Skeletal muscle satellite cell (primary cell): ENCODE results near the gene PPY.

ENCODE experiments used
- H3K27me3 ChIP-seq: 2 replicates; pipeline ENCODE4 v1.7.0; 2013; ENCODE audit warnings: low read length; ENCODE audit not compliant: control insufficient read depth, insufficient read depth
- H3K36me3 ChIP-seq: 2 replicates; pipeline ENCODE4 v1.7.0; 2013; ENCODE audit warnings: mild to moderate bottlenecking, control low read depth, low read length; ENCODE audit not compliant: insufficient read depth
- H3K4me1 ChIP-seq: 2 replicates; pipeline ENCODE4 v1.7.0; 2013; ENCODE audit warnings: low read length; ENCODE audit not compliant: control insufficient read depth, insufficient read depth
- H3K4me2 ChIP-seq: 2 replicates; pipeline ENCODE4 v1.7.0; 2013; ENCODE audit warnings: mild to moderate bottlenecking, low read length
- H3K4me3 ChIP-seq: 2 replicates; pipeline ENCODE4 v1.7.0; 2013; ENCODE audit warnings: low read length
- H3K9ac ChIP-seq: 2 replicates; pipeline ENCODE4 v1.7.0; 2013; ENCODE audit warnings: mild to moderate bottlenecking, low read depth, low read length, moderate library complexity
- H3K9me3 ChIP-seq: replicated peaks from 2 replicates; pipeline ENCODE4 v1.7.0; 2013; ENCODE audit warnings: mild to moderate bottlenecking, control low read depth, low read length

The PPY gene

DNA sequence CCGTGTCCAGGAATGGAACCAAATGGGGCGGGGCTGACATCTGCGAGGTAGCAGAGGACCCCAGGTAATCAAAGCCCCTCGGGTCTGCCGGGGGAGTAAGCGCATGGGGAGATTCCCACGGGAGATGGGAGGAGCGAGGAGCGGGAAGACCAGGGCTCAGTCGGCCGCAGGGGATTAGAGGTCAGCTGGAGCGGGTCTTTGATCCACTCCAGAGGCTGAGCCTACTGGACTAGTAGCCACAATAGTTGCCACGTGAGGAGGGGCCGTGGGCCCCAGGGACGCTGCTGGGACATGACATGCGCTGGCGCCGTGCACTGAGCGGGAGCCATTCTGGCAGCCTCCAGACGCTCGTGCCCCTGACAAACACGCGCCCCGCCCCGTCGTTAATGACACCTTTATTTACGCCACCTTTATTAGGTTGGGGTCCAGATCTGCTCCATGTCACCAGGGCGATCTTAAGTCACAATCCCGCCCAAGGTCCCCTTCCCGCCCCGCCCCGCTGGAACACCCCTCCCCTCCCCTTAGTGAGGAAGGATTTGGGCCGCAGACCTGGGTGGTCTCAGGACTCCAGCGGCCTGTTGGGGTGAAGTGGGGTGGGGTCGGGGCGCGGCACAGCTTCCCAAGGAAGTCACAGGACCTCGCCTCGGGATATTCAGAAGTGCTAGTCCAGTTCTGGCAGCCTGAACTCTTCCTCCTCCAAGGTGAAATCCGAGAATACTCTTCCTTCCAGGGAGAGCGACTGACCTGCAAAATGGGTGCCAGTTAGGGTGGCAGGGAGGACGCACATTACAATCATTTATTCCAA, 15.0 kb downstream of the PPY start:
- Histone ChIP-seq H3K36me3 (no peaks in the 10 kb centered on the region), H3K4me2 (peak overlapping the region; percentile 71), H3K9me3 (no peaks in the 10 kb centered on the region), H3K4me1 (peaks cover 4% of the 10 kb centered on the region), H3K4me3 (no peak overlapping the region), H3K9ac (no peak overlapping the region), H3K27me3 (peaks cover 78% of the 10 kb centered on the region)

DNA sequence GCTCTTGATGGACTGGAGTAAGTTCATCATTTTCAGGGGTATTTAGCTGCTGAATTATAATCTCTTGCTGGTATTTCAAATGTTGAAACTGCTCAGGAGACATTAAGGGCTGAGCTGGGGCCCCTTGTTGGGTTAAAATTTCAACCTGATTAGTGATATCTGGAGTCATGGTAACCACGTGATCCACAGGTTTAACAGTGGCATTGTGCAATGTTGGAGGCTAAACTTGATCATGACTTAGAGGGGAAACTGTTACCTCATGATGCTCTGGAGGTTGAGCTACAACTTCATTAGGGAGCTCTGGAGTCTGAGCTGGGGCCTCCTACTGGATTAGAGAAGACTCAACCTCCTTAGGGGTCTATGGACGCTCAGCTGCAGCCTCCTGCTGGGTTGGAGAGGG, 17.7 kb downstream of the PPY start:
- Histone ChIP-seq H3K9me3 (no peaks in the 10 kb centered on the region), H3K27me3 (peaks cover 80% of the 10 kb centered on the region), H3K36me3 (no peaks in the 10 kb centered on the region), H3K4me1 (peaks cover 4% of the 10 kb centered on the region), H3K4me3 (no peak overlapping the region), H3K9ac (no peak overlapping the region), H3K4me2 (no peak overlapping the region)

DNA sequence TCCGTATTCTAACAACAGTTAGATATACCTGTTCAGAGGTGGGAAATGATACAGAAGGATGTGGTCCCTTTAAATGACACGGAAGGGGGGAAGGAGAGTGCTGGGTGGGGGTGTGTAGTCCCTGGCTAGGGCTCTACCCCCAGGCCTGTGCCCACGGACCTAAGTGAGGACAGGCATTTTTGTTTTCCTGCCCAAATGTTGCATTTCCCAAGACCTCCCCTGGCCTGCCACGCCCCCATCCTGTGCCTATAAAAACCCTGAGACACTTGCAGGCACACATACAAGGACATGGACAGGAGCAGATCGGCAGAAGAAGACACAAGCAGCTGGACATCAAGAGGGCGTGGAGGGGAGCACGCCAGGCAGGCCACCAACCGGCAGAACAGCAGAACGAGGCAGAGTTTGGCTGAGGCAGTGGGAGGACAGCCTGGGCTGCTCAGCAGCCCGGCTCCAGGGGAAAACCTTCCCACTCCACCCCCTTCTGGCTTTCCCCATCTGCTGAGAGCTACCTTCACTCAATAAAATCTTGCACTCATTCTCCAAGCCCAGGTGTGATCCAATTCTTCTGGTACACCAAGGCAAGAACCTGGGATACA, 21.7 kb downstream of the PPY start:
- H3K4me1 ChIP-seq = no peaks in the 10 kb centered on the region
- no peaks in the 10 kb centered on the region for H3K36me3 ChIP-seq
- H3K4me2 ChIP-seq = no peak overlapping the region
- H3K9me3 ChIP-seq = no peaks in the 10 kb centered on the region
- H3K27me3 ChIP-seq = peaks cover 80% of the 10 kb centered on the region
- no peak overlapping the region for H3K9ac ChIP-seq
- H3K4me3 ChIP-seq = no peak overlapping the region

DNA sequence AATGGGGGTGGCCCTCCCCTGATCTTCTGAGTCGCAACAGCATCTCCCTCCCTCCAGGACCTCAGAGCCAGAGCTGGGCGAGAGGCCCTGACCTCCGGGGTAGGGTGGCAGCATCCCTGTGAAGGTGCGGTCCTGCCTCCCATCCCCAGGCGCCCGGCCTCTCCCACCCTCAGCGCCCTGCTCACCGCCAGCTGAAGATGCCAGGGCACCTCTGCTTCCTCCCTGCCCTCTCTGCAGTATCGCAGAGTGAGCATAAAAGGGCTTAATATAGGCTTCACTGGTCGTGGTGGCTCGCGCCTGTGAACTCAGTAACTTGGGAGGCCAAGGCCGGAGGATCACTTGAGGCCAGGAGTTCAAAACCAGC, 24.3 kb downstream of the PPY start:
- H3K4me2 ChIP-seq = no peak overlapping the region
- H3K9me3 ChIP-seq = no peaks in the 10 kb centered on the region
- H3K4me1 ChIP-seq = no peaks in the 10 kb centered on the region
- H3K27me3 ChIP-seq = peaks cover 75% of the 10 kb centered on the region
- H3K9ac ChIP-seq = no peak overlapping the region
- no peaks in the 10 kb centered on the region for H3K36me3 ChIP-seq
- H3K4me3 ChIP-seq = no peak overlapping the region

DNA sequence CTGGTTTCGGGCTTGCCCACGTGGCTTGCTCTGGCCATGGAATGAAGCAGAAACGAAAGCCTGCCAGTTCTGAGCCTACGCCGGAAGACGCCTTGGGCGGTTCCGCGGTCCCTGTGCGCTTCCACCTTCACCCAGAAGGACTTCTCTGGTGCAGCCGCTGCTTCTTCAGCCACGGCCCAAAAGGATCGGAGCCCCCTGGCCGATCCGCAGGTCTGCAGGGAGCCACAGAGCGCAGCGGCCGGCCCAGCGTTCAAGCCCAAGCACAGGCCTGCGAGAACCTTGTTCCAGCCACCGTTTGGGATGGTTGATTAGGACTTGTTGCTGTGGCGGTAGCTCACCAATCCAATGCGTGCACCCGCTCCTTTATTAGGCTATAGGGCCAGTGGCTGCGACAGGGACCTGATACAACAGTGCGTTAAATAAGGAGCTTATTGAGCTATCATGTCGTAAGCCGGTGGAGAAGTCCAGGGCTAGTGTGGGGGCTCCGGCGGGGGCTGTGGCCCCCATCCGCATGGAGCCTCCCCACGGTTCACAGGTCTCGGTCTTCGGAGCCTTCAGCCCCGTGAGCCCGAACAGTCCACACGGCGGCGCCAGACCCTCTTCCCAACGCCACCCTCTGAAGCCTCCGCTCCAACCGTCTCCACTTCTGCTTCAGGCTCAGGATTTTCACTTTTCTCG, 24.8 kb downstream of the PPY start:
- Histone ChIP-seq H3K9ac (no peak overlapping the region), H3K36me3 (no peaks in the 10 kb centered on the region), H3K27me3 (peaks cover 75% of the 10 kb centered on the region), H3K4me1 (no peaks in the 10 kb centered on the region), H3K9me3 (no peaks in the 10 kb centered on the region), H3K4me2 (no peak overlapping the region), H3K4me3 (no peak overlapping the region)

DNA sequence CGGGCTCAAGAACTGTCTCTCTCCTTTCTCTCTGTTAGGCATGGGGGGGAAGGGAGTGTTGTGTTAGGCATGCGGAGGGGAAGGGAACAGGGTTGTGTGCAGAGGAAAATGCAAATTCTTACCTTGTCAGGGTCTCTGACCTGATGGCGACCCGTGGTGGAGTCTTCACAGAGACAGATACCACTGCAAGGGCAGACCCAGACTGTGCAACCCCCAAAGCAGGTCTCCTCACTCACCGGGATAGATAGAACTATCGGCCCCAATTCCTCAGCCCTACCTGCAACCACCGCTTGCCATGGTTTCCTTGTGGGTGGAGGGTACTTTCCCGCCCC, 25.3 kb downstream of the PPY start:
- Histone ChIP-seq H3K9me3 (no peaks in the 10 kb centered on the region), H3K4me1 (no peaks in the 10 kb centered on the region), H3K4me2 (no peak overlapping the region), H3K27me3 (peaks cover 74% of the 10 kb centered on the region), H3K4me3 (no peak overlapping the region), H3K36me3 (no peaks in the 10 kb centered on the region), H3K9ac (no peak overlapping the region)

DNA sequence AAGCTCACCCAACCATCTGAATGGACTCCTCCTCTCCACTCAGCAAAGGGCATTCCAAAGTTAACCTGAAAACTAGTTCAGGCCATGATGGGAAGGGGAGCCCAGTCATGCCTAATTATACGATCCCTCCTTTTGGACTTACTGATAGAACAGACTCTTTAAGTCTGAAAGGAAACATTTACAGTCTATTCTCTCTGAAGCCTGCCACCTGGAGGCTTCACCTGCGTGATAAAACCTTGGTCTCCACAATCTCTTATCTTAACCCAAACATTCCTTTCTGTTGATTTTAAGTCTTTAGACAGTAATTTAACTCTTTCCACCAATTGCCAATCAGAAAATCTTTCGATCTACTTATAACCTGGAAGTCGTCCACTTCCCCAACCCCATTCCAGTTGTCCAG, 25.9 kb downstream of the PPY start:
- Histone ChIP-seq H3K9ac (no peak overlapping the region), H3K4me1 (no peaks in the 10 kb centered on the region), H3K36me3 (no peaks in the 10 kb centered on the region), H3K4me3 (no peak overlapping the region), H3K27me3 (peaks cover 80% of the 10 kb centered on the region), H3K9me3 (no peaks in the 10 kb centered on the region), H3K4me2 (no peak overlapping the region)

DNA sequence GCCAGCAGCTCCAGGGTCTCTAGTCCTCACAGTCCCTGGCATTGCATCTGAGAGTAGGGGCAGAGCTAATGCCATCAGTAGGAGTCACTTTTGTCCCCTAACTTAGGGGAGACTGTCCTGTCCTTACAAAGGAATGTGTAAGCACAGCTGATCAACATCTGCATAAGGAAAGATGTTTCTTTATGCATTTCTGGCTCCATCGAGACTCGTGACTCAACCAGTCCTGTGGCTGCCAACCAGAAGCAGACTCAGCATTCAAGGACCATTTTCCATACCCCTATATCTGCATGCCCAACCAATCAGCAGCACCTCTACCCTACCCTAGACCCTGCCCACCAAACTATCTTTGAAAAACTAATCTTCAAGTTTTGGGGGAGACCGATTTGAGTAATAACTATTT, 26.7 kb downstream of the PPY start:
- no peak overlapping the region for H3K4me2 ChIP-seq
- no peaks in the 10 kb centered on the region for H3K9me3 ChIP-seq
- no peak overlapping the region for H3K4me3 ChIP-seq
- H3K4me1 ChIP-seq = no peaks in the 10 kb centered on the region
- H3K9ac ChIP-seq = no peak overlapping the region
- no peaks in the 10 kb centered on the region for H3K36me3 ChIP-seq
- peaks cover 75% of the 10 kb centered on the region for H3K27me3 ChIP-seq

DNA sequence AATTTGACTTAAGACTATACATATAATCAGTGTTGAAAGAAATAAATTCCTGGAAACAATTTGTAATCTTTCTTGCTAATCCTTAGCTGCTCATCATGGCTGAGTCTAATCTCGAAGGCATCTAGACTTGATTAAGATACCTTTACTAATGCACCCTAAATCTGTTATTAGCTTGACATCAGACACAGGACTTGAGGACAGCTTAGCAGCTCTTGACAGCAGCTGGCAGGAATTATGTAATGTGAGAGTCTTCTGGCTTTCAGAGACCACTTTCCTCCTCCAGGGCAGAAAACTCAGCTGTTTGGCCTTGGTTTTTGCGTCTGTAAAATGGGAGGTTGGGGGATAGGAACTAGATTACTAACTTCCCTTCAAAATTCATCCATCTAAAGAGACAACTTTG, 27.8 kb downstream of the PPY start:
- Histone ChIP-seq H3K9me3 (no peaks in the 10 kb centered on the region), H3K36me3 (no peaks in the 10 kb centered on the region), H3K9ac (no peak overlapping the region), H3K27me3 (peaks cover 76% of the 10 kb centered on the region), H3K4me3 (no peak overlapping the region), H3K4me1 (no peaks in the 10 kb centered on the region), H3K4me2 (no peak overlapping the region)

DNA sequence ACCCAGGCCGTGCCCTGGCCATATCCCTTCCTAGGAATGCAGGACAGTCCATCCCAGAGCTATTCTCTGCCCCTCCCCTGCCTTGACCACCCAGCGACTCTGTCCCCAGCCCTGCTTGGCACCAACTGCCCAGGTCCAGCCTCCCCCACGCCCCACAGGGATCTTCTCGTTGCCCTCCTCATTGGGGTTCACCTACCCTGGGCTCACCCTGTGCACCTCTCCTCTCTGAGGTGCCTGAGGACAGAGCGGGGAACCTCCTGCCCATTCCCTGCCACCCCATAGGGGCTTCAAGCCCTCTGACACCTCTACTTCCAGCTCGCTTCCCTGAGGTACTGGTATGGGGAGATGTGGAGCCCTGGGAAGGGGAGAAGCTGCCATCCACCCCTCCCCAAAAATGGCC, 28.7 kb downstream of the PPY start:
- Histone ChIP-seq H3K36me3 (no peaks in the 10 kb centered on the region), H3K4me3 (no peak overlapping the region), H3K27me3 (peaks cover 70% of the 10 kb centered on the region), H3K4me2 (no peak overlapping the region), H3K9me3 (no peaks in the 10 kb centered on the region), H3K4me1 (no peaks in the 10 kb centered on the region), H3K9ac (no peak overlapping the region)

DNA sequence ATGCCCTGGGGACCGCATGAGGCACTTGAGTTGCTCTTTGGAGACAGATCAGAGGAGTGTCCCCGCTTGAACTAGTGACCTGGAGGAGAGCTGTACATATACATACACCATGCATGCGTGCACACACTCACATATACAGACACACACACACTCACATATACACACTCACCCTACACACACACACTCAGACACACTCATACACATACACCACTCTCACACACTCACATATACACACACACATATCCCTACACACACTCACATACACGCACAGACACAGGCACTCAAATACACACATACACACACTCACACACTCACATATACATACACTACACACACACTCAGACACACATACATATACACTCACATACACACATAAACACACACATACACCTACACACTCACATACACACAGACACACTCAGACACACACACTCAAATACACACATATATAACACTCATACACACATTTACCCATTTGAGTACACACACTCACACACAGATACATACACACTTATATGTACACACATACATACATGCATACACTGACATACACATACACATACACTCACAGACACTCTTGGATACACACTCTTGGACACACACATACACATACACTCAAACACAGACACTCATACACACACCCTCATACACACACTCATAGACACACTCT, 29.5 kb downstream of the PPY start:
- no peaks in the 10 kb centered on the region for H3K36me3 ChIP-seq
- no peak overlapping the region for H3K4me3 ChIP-seq
- H3K4me2 ChIP-seq = no peak overlapping the region
- H3K9me3 ChIP-seq = no peaks in the 10 kb centered on the region
- peaks cover 72% of the 10 kb centered on the region for H3K27me3 ChIP-seq
- H3K4me1 ChIP-seq = peaks cover 6% of the 10 kb centered on the region
- H3K9ac ChIP-seq = no peak overlapping the region
